HUDEP-2 (cell line): Measurements from ENCODE around the gene MYOD1.

ENCODE experiments used
- DNase-seq, 76 experiments: peaks; one replicate each; lab custom pipeline; 2025; ENCODE audit not compliant: unreplicated experiment in 76 of 76; lab: John Stamatoyannopoulos, UW

The MYOD1 gene

GRCh38 chr11:17733261-17733660 is 13.9 kb downstream of the MYOD1 start:
- no peak for DNase-seq

GRCh38 chr11:17734418-17734911 is 15.1 kb downstream of the MYOD1 start, which contains the start of gene KCNC1:
KCNC1 (plus strand) TSS chr11:17734781; CDS start chr11:17736003, 1,222 bp downstream.
- DNase-seq, result no peak

- DNase-seq, result peak in 50 of 76 experiments; percentile 1 to 65 (median 22)
Measured at GRCh38 chr11:17734986-17735817, 15.8 kb downstream of the MYOD1 start.

- DNase-seq, result no peak
Measured at GRCh38 chr11:17735818-17736578, 16.6 kb downstream of the MYOD1 start.

- DNase-seq, result no peak
Measured at GRCh38 chr11:17736579-17736893, 17.2 kb downstream of the MYOD1 start.

- no peak for DNase-seq
Measured at GRCh38 chr11:17736930-17737817, 17.8 kb downstream of the MYOD1 start.

- no peak for DNase-seq
Measured at GRCh38 chr11:17738151-17738973, 19.0 kb downstream of the MYOD1 start.

- no peak for DNase-seq
Measured at GRCh38 chr11:17739945-17740338, 20.6 kb downstream of the MYOD1 start.

- no peak for DNase-seq
Measured at GRCh38 chr11:17740649-17741235, 21.4 kb downstream of the MYOD1 start.

- DNase-seq, result no peak
Measured at GRCh38 chr11:17741487-17741886, 22.1 kb downstream of the MYOD1 start.

GRCh38 chr11:17742019-17742418 is 22.6 kb downstream of the MYOD1 start:
- DNase-seq, result no peak

GRCh38 chr11:17743026-17743807 is 23.8 kb downstream of the MYOD1 start:
- DNase-seq, result no peak

- no peak for DNase-seq
Measured at GRCh38 chr11:17743808-17744119, 24.4 kb downstream of the MYOD1 start.

GRCh38 chr11:17744151-17744940 is 25.0 kb downstream of the MYOD1 start:
- no peak for DNase-seq

- no peak for DNase-seq
Measured at GRCh38 chr11:17745023-17745772, 25.8 kb downstream of the MYOD1 start.

GRCh38 chr11:17746096-17746495 is 26.7 kb downstream of the MYOD1 start:
- no peak for DNase-seq

GRCh38 chr11:17747131-17747955 is 28.0 kb downstream of the MYOD1 start:
- no peak for DNase-seq
